Measurements from ENCODE around the gene FASN.

FASN gene

GRCh38 chr17:82121660-82122629 is 23.9 kb upstream of the FASN start:
- no peak overlapping the region for H3K4me3 ChIP-seq (ENCODE audit: low read depth, low read length)
- TF ChIP-seq CTCF (IDR thresholded peaks at IDR 0.05; ENCODE audit: borderline replicate concordance, insufficient read depth, low read depth, low read length) = no peak

- H3K4me3 ChIP-seq (ENCODE audit: low read depth, low read length) = no peak overlapping the region
- TF ChIP-seq CTCF (IDR thresholded peaks at IDR 0.05; ENCODE audit: borderline replicate concordance, insufficient read depth, low read depth, low read length) = no peak
These were observed 23.2 kb upstream of the FASN start for GRCh38 chr17:82121246-82121645.

- no peak overlapping the region for H3K4me3 ChIP-seq (ENCODE audit: low read depth, low read length)
- no peak for TF ChIP-seq CTCF (IDR thresholded peaks at IDR 0.05; ENCODE audit: borderline replicate concordance, insufficient read depth, low read depth, low read length)
These were observed 22.1 kb upstream of the FASN start for GRCh38 chr17:82120148-82120547.

GRCh38 chr17:82118815-82119380 is 20.9 kb upstream of the FASN start:
- H3K4me3 ChIP-seq (ENCODE audit: low read depth, low read length) = no peak overlapping the region
- TF ChIP-seq CTCF (IDR thresholded peaks at IDR 0.05; ENCODE audit: borderline replicate concordance, insufficient read depth, low read depth, low read length) = no peak

GRCh38 chr17:82118168-82118814 is 20.3 kb upstream of the FASN start:
- TF ChIP-seq CTCF (IDR thresholded peaks at IDR 0.05; ENCODE audit: borderline replicate concordance, insufficient read depth, low read depth, low read length) = no peak
- H3K4me3 ChIP-seq (ENCODE audit: low read depth, low read length) = no peak overlapping the region

GRCh38 chr17:82117139-82118090 is 19.4 kb upstream of the FASN start:
- H3K4me3 ChIP-seq (ENCODE audit: low read depth, low read length) = no peak overlapping the region
- TF ChIP-seq CTCF (IDR thresholded peaks at IDR 0.05; ENCODE audit: borderline replicate concordance, insufficient read depth, low read depth, low read length) = no peak

Measured in GM12875 (cell line).